NCI-H1048 (cell line): ENCODE results near the gene CLCN3.
"Not testable (repeated sequence)": the region's sequence is repeated elsewhere in the genome, so short reads cannot be mapped to it uniquely, and the experiment has no call there.

Source experiments
- DNase-seq: peaks from one replicate; lab custom pipeline; 2025; lab: John Stamatoyannopoulos, UW

CLCN3 gene

DNA sequence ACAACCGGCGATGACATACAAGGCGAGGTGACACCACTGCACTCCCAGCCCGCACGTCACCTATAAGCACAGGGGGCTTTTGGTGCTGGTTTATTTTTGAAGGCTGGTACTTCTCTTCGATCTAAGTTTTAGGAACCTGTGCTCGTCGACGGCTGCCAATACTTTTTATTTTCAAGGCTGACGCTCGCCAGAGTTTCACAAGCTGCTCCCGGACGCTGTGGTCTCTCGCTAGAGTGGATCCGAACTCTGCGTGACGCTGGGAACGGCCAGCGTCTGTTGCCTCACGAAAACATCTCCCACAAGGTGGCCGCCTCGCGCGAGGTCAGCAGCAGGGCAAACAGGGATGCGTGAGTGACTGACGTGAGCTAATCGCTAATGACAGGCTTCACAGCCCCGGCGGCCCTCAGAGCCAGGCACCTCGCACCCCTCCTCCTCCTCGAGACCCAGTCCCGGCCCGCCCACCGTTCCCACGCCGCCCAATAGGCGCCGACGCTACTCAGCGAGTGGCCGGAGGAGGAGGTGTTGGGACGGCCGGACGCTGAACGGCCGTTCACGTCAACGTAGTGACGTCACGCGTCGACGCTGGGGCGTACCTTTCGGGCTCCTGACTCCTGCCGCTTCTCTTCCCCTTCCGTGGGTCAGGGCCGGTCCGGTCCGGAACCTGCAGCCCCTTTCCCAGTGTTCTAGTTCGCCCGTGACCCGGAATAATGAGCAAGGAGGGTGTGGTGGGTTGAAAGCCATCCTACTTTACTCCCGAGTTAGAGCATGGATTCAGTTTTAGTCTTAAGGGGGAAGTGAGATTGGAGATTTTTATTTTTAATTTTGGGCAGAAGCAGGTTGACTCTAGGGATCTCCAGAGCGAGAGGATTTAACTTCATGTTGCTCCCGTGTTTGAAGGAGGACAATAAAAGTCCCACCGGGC is at the start of gene CLCN3:
Gene CLCN3 (plus strand): TSS at position 621 of the 922 bp plus-strand sequence. CDS start 15,351 bp downstream, outside the sequence.
- peak; percentile 97 for DNase-seq

DNA sequence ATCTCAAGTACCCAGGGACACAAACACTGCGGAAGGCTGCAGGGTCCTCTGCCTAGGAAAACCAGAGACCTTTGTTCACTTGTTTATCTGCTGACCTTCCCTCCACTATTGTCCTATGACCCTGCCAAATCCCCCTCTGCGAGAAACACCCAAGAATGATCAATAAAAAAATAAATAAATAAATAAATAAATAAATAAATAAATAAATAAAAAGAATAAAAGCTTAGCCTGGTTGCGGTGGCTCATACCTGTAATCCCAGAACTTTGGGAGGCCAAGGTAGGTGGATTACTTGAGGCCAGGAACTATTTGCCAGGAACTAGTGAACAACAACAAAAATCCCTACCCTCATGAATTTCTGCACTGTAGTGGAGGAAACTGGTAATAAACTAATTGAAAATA is 49.4 kb upstream of the CLCN3 start:
- not testable (repeated sequence) for DNase-seq

DNA sequence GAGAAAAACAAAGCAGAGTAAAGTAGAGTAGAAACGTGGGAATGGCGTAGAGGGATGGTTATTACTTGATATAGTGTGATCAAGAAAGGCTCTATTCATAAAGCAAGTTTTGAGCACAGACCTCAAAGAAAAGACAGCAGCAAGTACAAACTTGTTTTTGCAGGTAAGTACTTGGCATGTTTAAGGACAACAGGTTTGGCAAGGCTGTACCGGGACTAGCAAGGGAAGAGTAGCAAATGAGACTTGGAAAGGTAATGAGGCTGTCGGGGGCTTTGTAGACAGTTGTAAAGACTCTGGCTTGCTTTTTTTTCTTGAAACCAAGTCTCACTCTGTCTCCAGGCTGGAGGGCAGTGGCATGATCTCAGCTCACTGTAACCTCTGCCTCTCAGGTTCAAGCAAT is 48.9 kb upstream of the CLCN3 start:
- DNase-seq = no peak

DNA sequence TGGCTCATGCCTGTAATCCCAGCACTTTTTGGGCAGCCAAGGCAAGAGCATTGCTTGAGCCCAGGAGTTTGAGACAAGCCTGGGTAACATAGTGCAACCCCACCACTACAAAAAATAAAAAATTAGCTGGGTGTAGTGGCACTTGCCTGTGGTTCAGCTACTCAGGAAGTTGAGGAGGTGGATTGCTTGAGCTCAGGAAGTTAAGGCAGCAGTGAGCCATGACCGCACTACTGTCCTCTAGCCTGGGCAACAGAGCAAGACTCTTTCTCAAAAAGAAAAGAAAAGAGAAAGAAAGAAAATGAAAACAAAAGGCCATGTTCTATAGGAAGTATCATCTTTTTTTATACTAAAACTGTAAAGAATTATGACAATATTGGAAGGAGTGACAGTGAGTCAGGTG is 46.5 kb upstream of the CLCN3 start:
- DNase-seq = no peak

DNA sequence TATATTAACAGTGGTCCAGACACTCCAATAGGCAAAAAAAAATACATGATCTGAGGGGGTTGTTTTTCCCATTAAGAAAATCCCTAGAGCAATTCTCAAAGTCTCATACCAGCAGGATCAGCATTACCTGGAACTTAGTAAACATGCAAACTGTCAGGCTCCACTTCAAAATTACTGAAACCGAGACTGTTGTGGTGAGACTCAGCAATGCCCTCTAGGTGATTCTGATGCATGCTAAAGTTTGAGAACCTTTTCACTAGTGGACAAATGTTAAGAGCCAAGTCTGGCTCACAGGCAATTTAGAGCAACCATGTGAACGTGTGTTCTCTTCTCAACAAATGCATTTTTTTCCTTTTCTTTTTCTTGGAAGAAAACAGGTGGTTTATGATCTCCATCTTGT is 38.2 kb upstream of the CLCN3 start:
- DNase-seq = no peak

DNA sequence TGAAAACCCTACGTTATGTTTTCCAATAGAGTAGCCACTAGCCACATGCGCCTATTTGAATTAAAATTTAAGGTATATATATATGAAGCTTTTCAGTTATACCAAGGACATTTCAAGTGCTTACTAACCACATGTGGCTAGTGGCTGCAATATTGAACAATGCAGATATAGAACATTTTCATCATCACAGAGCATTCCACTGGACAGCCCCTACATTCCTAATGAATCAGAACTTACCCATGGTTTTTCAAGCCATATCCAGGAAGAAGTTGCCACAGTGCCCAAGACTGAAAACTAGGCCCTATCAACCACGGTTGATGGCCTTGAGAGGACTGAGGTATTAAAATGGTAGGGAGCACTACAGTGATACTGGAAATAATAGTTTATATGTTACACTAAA is 37.7 kb upstream of the CLCN3 start:
- no peak for DNase-seq

DNA sequence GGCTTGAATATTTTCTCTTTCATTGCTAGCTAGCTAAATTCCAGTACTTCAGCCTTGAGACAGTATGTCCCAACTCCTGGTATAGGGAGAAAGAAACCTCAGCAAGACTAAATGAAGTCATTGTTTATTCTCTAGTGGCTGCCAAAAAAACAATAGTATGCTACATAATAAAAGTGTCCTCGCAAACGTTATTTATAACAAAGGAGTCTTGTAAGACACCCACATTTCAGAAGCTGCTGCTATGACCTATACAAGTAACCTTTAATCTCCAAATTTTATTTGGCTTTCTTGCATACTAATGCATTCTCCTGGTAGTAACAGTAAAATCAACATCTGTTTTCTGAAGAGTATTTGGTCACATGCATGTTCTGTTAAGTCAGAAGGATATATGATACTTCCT is 36.8 kb upstream of the CLCN3 start:
- DNase-seq = no peak

DNA sequence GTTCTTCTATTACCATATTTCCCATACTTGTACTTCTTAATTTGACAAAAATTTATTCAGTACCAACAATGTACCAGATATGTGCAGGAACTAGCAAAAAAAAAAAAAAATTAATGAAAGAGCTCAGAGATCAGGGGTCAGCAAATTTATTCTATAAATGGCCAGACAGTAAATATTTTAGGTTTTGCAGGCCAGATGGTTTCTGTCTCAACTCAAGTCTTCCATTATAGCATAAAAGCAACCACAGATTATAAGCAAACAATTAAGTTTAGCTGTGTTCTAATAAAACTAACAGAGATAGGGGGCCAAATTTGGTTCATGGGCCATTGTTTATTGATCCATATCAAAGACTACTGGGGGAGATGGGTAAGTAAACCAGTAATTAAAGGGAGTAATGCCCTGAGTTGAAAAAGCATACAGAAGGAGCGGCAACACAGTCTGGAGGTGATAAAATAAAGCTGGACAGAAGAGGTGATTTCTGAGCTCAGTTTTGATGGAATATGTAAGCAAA is 27.3 kb upstream of the CLCN3 start:
- DNase-seq = no peak

DNA sequence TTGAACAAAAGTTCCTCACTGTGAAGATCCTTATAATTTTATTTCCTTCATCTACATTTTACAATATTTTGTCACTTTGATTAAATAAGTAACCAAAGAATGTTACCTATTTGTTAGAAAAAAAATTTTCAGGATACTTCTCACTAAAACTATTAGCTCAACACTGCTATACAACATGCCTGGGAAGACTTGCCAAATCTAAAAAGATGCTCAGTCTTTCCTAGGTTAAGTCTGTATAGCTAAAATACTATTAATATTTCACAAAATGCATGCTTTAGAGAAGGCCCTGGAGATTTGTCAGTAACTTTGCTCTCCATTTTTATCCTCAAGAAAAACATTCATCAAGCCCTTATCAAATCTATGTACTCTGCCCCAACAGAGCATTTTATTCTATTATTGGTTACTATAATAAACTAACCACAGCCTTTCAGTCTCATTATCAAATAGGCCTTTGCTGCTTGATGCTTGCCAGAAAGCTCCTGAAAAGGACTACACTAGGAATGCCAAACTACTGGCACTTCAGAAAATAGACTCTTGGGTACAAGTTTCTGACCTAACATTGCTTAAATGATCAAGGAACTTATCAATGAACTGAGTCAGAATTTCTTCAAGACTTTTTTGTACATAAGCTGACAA is 25.7 kb upstream of the CLCN3 start:
- no peak for DNase-seq

DNA sequence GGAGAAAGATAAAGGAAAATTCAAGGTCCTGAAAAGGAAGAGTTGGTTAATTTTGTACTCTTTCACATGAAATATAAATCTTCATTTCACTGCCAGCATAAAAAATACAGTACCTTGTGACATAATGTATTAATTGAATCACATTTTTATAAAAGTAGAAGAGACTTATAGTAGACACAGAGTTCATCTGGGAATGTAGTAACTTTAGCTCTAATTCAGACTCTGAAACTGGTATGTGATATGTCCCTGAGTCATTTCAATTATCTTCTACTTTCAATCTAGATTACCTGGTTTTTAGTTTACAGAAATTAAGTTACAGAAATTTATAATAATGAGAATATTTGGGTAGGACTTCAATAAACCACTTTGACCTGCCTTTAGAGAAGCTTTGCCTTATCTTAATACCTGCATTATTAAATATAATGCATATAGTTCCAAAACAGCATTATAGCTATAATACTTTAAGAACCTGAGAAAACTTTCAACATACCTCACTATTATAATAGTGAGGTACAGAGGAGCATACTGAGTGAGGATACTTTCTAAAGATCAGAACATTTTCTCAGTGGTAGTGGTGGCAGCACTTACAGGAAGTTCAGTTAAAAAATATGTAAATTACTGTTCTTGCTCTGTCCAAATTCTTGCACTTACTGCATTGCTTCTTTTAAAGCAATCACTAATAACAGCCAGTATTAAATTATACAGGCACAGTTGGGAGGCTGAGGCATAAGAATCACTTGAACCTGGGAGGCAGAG is 19.2 kb upstream of the CLCN3 start:
- DNase-seq = no peak

DNA sequence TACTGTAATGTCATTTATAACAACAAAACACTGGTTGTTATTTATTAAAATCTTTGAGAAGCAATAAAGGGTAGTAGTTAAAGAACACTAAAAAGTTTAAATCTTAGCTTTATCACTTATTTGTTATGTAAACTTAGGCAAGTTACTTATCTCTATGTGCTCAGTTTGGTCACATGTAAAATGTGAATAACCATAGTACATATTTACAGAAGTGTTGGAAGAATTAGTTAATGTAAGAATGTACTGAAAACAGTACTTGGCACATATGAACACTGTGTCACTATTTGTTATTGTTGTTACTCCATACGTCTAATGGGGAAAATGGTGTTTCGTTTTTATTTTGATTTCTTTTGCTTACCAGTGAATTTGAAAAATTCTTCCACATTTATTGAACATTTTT is 17.1 kb upstream of the CLCN3 start:
- no peak for DNase-seq

DNA sequence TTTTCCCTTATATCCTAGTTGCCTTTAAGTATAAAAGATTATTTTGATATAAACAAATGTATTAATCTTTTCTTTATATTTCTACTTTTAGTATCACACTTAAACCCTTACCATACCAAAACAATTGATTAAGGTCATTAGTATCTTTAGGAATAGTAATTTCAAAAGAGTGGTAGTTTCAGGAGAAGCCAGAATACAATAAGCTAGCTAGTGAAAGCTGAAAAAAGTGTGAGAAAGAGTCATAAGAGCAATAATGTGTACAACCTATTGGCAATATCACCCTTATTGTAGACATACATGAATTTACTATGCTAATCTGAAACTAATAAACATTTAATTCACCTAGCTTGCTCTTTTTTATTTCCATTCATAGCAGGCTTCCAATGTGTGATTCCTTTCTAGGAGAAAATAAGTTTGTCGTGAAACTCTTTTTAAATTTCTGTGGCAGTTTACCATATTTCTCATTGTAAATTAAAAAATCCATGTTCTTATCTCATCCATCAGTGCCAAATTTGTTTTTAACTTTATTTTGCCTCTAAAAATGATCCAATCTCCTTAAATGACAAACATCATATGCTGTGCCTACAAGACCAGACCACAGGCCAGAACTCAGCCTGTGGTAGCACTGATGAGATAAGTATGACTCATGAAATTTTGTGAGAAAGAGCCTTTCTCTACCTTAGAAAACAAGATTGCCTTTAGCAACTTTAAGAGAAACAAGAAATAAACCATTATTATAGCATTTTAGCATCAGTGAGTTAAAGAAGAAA is 16.1 kb upstream of the CLCN3 start:
- no peak for DNase-seq

DNA sequence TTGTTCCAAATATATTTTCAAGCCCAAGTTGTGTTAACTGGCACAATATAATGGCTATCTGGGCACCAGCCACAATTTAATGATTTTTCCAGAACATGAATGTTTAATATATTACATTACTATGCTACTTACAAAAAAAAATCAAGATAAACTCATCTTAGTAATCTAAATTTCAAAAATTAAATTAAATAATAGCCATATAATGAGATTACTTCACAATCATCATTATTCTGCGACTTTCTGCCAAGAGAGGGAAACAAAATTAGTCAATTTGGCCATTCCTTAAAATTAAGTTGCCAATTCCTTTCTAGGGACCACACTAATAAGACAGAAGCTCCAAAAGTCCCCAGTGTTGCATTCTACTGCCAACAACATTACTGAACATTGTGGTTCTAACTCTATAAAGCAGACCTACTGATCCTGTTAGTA is 15.5 kb upstream of the CLCN3 start:
- DNase-seq = no peak

DNA sequence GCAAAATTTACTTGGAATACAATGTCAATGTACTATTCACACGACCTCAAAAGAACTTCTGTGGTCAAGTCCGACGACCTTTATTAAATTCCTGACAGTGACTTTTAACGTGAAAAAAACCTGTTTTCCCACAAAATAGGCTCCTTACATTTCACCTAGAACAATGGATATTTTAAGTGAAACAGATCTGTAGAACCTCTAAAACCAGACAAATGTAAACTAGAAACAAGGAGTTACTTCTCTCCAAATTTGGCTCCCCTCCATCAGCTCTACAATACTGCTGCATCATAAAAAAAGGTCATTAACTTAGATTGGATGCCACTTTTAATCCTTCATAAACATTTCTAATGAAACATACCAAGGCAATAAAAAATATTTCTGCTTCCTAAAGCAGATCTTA is 9.2 kb upstream of the CLCN3 start:
- no peak for DNase-seq

DNA sequence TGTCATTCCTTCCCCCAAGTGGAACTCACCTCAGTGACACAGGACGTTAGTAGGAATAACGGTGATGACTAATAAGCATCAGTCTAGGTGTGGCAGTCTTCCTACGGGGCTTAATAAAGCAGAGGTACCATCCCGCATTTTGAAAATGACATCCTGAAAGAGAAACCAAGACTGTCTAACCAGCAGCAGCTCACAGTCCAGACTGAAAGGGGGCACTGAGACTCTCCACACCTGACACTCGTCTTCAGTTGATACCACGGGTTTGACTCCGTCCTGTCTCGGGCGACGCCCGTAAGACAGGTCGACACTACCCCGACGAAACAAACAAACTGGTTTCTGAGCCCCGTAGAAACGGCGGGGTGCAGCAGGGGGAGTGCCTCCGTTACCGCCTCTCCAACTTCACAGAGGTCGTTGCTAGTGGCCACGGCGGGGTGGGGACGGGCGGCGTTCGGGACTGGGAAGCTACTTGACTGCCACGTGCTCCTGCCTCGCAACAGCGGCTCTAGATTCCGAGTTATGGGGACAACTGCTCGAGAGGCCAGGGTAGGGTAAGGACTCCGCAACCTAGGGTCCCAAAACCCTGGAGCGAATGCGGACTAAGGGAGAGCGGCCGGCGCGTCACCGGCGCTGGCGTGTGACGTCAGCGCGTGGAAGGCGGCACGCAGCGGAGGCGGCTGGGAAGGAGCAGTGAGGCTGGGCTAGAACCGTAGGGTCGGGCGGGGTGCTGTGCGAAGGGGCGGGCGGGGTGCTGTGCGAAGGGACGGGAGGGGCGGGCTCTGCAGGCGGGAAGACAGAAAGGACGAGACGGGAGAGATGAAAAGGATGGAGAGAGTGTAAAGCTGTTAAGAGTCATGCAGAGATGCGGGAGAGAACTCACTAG is 8.1 kb upstream of the CLCN3 start, which contains the start of gene NEK1:
Gene NEK1 (minus strand): TSS at position 593 of the 880 bp plus-strand sequence. CDS start 9,953 bp downstream, outside the sequence.
- peak; percentile 75 for DNase-seq

DNA sequence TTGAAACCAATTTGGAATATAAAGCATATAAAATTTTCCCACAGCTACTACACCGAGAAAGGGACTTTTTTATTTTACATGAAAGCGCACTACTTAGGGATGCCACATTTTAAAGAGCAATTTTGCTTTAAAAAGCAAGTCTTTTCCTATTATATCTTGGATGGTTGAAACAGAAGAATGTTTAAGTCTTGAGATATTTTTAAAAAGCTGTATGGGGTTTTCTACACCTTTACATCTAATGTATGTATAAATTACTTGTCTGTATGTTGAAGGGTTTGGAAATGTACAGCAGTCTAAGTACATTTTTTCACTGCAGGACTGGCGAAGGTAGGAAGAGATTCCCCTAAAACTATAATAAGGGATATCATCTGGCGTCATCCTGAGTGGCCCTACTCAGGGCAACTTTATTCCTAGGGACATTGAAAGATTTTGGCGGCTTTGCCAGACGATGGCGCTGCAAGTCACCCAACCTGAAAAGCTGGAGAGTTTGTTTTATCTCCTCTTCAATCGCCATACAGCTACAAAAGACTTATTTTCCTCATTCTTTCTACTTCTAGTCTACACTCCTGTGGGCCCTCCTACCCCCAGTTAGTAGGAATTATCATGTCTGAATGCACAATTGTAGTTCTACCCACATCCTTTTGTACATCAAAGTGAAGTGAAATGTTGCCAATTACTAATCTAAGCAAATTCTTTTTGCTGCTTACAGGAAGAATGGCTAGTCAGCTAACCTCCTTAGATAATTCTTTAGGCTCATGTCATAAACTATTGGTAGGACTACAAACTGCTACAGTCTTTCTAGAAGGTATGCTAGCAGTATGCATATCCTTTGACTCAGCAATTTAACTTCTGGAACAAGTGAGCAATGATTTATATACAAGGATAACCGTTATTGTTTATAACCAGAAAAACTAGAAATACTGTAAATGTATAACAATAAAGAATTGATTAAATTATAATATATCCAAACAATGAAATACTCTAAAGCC is 7.2 kb upstream of the CLCN3 start:
- DNase-seq = peak; percentile 40

DNA sequence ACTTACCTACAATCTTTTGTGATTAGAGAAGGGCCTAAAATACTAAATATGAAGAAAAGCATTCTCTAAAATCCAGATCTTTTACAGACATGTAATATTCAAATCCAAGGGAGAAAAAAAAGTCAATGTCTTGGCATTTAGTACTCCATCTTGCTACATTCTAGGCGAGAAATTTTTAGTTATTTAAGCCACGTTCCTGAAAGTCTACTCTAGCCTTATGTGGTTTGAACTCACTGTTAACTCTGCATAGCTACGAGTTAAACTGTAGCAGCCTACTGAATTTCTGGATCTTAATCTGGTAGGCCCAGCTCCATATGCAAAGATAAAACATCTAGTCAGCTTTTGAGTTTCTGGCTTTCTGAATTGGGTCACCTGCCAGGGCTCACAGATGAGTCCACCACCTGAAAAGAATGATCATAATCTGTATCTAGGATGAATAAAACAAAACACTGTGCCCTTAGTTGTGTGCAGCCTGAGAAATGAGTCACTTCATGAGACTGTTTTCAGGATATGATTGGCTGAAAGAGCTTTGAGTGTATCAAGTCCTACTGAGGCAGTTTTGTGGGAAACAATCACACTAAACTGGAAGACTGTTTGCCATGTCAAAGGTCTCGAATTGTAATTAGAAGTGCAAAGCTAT is 4.8 kb upstream of the CLCN3 start:
- DNase-seq = no peak

DNA sequence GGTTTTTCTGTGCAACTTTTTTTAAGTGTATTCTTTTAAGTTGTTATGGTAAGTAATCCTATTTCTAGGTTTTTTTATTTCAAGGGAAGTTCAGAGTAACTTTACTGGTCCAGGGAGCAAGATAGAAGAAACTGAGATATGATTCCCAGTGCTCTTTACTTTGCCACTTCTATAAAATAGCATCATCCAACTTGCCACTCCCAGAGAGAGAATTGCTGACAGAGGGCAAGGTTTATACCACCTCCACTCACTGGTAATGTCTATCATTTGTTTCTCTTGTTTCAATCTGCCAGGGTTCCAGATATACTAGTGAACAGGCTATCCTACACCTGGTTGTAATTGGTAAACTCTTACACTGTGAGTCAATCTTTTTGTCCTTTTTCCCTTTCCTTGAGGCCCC is 3.5 kb upstream of the CLCN3 start:
- DNase-seq = no peak

DNA sequence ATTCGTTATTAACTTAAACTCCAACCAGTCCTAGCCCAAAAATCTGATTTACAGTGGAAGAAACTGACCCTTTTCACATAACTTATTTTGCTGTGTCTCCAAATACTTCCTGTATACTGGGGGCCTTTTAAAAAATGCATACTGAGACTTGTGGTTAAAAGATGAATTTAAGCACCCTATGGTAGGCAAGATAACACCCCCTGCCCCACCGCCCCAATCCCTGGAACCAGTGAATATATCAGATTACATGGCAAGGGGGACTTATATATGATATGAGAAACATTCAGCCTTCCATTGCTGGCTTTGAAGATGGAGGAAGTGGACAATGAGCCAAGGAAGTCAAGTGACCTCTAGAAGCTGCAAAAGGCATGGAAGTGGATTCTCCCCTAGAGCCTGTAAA is 3.1 kb upstream of the CLCN3 start:
- DNase-seq = no peak
